OCI-LY7 (cell line): ENCODE measurements around the gene CD2AP. TPM values are rescaled to one million over a fixed set of nuclear protein-coding genes. Genes with fewer than 3 reads are reported as not detected.
A peak's percentile ranks its signal among the peaks of the same experiment; 100 is the strongest.

Experiments
- BruUV-seq: library from RNA; stranded (reverse); fragments of 400-500 nt; replicated peaks from 2 replicates; lab custom pipeline; 2021; lab: Mats Ljungman, UMichigan
- CTCF ChIA-PET: fragments of 300-600 bp; sonication (Branson Sonifier 250); formaldehyde crosslinking; loops from one replicate; lab custom pipeline; 2022; ENCODE audit warnings: antibody characterized with exemption; ENCODE audit not compliant: unreplicated experiment; lab: Charles Lee
- POLR2A ChIA-PET: fragments of 300-600 bp; sonication (Branson Sonifier 250); formaldehyde crosslinking; loops from one replicate; lab custom pipeline; 2022; ENCODE audit warnings: antibody characterized with exemption; lab: Charles Lee
- DNase-seq: peaks from one replicate; pipeline ENCODE4 v3.0.0-alpha.2; 2015; ENCODE audit warnings: low spot score
- H2AFZ ChIP-seq: fragments of 200-600 bp; sonication (generic), shearing (Covaris generic); 2 replicates; pipeline ENCODE4 v1.6.1; 2014; ENCODE audit warnings: mild to moderate bottlenecking, antibody characterized with exemption, low read length, moderate library complexity
- H3K27ac ChIP-seq: fragments of 200-600 bp; sonication (generic); 2 replicates; pipeline ENCODE4 v1.5.1; 2014; ENCODE audit warnings: mixed run types, low read depth, mild to moderate bottlenecking, moderate library complexity, low read length, inconsistent platforms; ENCODE audit not compliant: poor library complexity, severe bottlenecking
- H3K36me3 ChIP-seq: fragments of 200-600 bp; sonication (generic); 2 replicates; pipeline ENCODE4 v1.6.1; 2014; ENCODE audit warnings: mild to moderate bottlenecking, antibody characterized with exemption, low read length, moderate library complexity, mixed read lengths; ENCODE audit not compliant: insufficient read depth
- H3K4me1 ChIP-seq: fragments of 200-600 bp; sonication (generic); 2 replicates; pipeline ENCODE4 v1.5.1; 2014; ENCODE audit warnings: mild to moderate bottlenecking, low read length; ENCODE audit not compliant: insufficient read depth, poor library complexity, severe bottlenecking
- H3K4me2 ChIP-seq: fragments of 200-600 bp; sonication (generic); 2 replicates; pipeline ENCODE4 v1.6.1; 2014; ENCODE audit warnings: mild to moderate bottlenecking, low read length
- H3K4me3 ChIP-seq: fragments of 200-600 bp; sonication (generic); 2 replicates; pipeline ENCODE4 v1.5.1; 2014; ENCODE audit warnings: mild to moderate bottlenecking, low read depth, low read length; ENCODE audit not compliant: poor library complexity, severe bottlenecking
- H3K79me2 ChIP-seq: fragments of 200-600 bp; sonication (generic); 2 replicates; pipeline ENCODE4 v1.6.1; 2016; ENCODE audit warnings: low read depth, mild to moderate bottlenecking, low read length, moderate library complexity, mixed read lengths; ENCODE audit not compliant: insufficient read depth
- H3K9me2 ChIP-seq: fragments of 200-600 bp; sonication (generic); 2 replicates; pipeline ENCODE4 v1.6.1; 2016; ENCODE audit warnings: mild to moderate bottlenecking, low read length, mixed read lengths; ENCODE audit not compliant: insufficient read depth
- H3K9me3 ChIP-seq: fragments of 200-600 bp; sonication (generic); 2 replicates; pipeline ENCODE4 v1.6.1; 2014; ENCODE audit warnings: mild to moderate bottlenecking, mixed run types, low read length, mixed read lengths
- H4K20me1 ChIP-seq: fragments of 200-600 bp; sonication (generic); 2 replicates; pipeline ENCODE4 v1.6.1; 2014; ENCODE audit warnings: mild to moderate bottlenecking, antibody characterized with exemption, low read length, moderate library complexity, mixed read lengths; ENCODE audit not compliant: insufficient read depth
- CTCF ChIP-seq: fragments of 200-600 bp; sonication (generic); conservative IDR thresholded peaks from 2 replicates; pipeline ENCODE4 v1.5.1; 2014; ENCODE audit warnings: mild to moderate bottlenecking, antibody characterized with exemption, low read length, moderate library complexity, mixed read lengths
- EZH2phosphoT487 ChIP-seq: fragments of 200-600 bp; sonication (generic); IDR thresholded peaks from 2 replicates; pipeline ENCODE4 v1.6.1; 2018; ENCODE audit warnings: low read depth, borderline replicate concordance, mild to moderate bottlenecking, mixed run types, antibody characterized with exemption, low read length, moderate library complexity, mixed read lengths
- intact Hi-C: fragments of 100-400 bp; cut with micrococcal nuclease; formaldehyde crosslinking; loops from one replicate; pipeline ENCODE4 v1.10.0; 2022; ENCODE audit not compliant: unreplicated experiment
- total RNA-seq, 2 experiments: library from RNA; depleted of rRNA in 1 of 2; stranded (reverse); fragments of >200 nt in 1 of 2; shearing (Covaris generic) in 1 of 2; gene quantifications; 2 replicates each; pipeline ENCODE4 v1.2.3, GENCODE V29; 2014 to 2022

Gene CD2AP
- total RNA-seq, 2 experiments from 2014 or later, result 26.6 to 58.0 TPM

GRCh38 chr6:47481806-47482205, 4.2 kb downstream of the CD2AP start:
- DNase-seq, result peak; percentile 30
- no peak overlapping the region for H2AFZ ChIP-seq
- peak overlapping the region; percentile 44 for H3K27ac ChIP-seq
- peaks cover 92% of the 10 kb centered on the region for H3K79me2 ChIP-seq
- intact Hi-C loops, result no loop called here
- no peaks in the 10 kb centered on the region for H3K9me2 ChIP-seq
- POLR2A ChIA-PET, result interaction anchor here (0.7 to 1.0 kb wide), 2 partner anchors 67 to 1839 kb away, joined by 3 read pairs; no protein-coding TSS in a partner anchor
- peaks cover 47% of the 10 kb centered on the region for H3K4me1 ChIP-seq
- no peaks in the 10 kb centered on the region; the same call in 1 of the 2 replicates for H3K9me3 ChIP-seq
- peak overlapping the region; percentile 32 for H3K4me3 ChIP-seq
- peak overlapping the region; percentile 76 for H3K4me2 ChIP-seq
- peaks cover 26% of the 10 kb centered on the region for H3K36me3 ChIP-seq
- TF ChIP-seq EZH2phosphoT487 (no peak), CTCF (no peak)
- BruUV-seq, result no TSS peak
- peaks cover 57% of the 10 kb centered on the region for H4K20me1 ChIP-seq
- CTCF ChIA-PET, result no interaction called here

- Histone ChIP-seq H4K20me1 (peaks cover 56% of the 10 kb centered on the region), H2AFZ (no peak overlapping the region), H3K36me3 (peaks cover 30% of the 10 kb centered on the region), H3K4me2 (peak overlapping the region; percentile 76; the same call in 1 of the 2 replicates), H3K4me1 (peaks cover 47% of the 10 kb centered on the region), H3K9me3 (no peaks in the 10 kb centered on the region; the same call in 1 of the 2 replicates), H3K4me3 (no peak overlapping the region), H3K9me2 (no peaks in the 10 kb centered on the region), H3K27ac (peak overlapping the region; percentile 4), H3K79me2 (peaks cover 100% of the 10 kb centered on the region)
- TF ChIP-seq CTCF, result no peak
- TF ChIP-seq EZH2phosphoT487, result no peak
- no TSS peak for BruUV-seq
- DNase-seq, result no peak
- CTCF ChIA-PET, result no interaction called here
- intact Hi-C loops, result no loop called here
- POLR2A ChIA-PET, result interaction anchor here (0.5 to 2.1 kb wide), 11 partner anchors 27 to 117 kb away, joined by 3 to 8 read pairs (median 4); no protein-coding TSS in a partner anchor
Measured at GRCh38 chr6:47483516-47483852, 5.9 kb downstream of the CD2AP start.

- Histone ChIP-seq H3K9me2 (no peaks in the 10 kb centered on the region), H2AFZ (no peak overlapping the region), H3K27ac (no peak overlapping the region), H3K9me3 (no peaks in the 10 kb centered on the region; the same call in 1 of the 2 replicates), H3K4me3 (no peak overlapping the region), H3K4me1 (peaks cover 47% of the 10 kb centered on the region), H3K36me3 (peaks cover 30% of the 10 kb centered on the region), H3K79me2 (peaks cover 100% of the 10 kb centered on the region), H4K20me1 (peaks cover 50% of the 10 kb centered on the region), H3K4me2 (peak overlapping the region; percentile 76; the same call in 1 of the 2 replicates)
- ChIA-PET CTCF (no interaction called here), POLR2A (interaction anchor here (0.7 to 2.1 kb wide), 8 partner anchors 9 to 117 kb away, joined by 3 to 8 read pairs (median 4); no protein-coding TSS in a partner anchor)
- TF ChIP-seq EZH2phosphoT487 (no peak), CTCF (no peak)
- BruUV-seq, result no TSS peak
- intact Hi-C loops, result no loop called here
- no peak for DNase-seq
Measured at GRCh38 chr6:47483853-47484546, 6.4 kb downstream of the CD2AP start.
